Activated T-helper 9 cell treated with anti-CD3 and anti-CD28 coated beads, Interleukin-2, amount 50 U/mL, for 16 hours (primary cell): ENCODE results near the gene CHST15.

ENCODE experiments used
- DNase-seq: peaks from one replicate; pipeline ENCODE4 v3.0.0-alpha.2; 2020; ENCODE audit warnings: low read depth

CHST15 gene

DNA sequence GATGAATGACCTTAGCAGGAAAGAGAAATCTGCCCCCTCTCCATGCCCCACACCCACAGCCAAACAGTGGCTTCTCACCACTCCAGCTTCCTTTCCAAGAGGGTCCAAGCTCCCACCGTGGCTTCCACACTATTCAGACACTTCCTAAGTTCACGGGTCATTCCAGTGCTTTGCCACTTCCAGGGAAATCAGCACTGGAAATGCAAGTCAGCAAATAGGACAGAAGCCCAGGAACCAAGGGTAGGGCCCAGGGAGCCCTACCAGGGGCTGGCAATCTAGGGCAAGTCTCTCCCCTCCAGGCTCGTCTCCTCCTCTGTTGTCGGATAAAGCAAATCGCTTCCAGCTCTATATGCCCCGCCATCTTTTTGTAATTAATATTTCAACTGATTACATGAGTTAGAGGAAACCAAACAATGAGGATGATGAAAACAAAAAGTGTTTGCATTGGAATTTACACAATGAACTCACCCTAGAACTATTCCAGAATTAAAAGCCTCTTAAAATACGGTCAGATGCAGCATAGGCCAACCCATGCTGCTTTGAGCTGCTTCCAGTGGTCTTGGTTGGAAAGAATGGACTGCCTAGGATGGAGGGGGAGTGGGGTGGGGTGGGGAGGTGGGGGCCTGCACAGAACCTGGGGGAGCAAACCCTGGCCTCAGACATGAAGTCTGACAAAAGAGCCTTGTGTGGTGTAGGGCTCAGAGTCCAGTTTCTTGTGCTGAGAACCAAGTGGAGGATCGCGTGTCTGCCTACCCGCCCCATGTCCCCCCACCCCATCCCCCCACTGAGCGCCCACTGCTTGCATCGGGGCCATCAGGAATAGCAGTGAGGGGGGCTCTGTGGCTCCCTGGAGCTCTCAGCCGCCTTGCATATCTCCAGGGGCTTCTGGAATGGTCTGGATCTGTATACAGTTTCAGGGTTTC lies 127.2 kb downstream of the CHST15 start:
- no peak for DNase-seq

DNA sequence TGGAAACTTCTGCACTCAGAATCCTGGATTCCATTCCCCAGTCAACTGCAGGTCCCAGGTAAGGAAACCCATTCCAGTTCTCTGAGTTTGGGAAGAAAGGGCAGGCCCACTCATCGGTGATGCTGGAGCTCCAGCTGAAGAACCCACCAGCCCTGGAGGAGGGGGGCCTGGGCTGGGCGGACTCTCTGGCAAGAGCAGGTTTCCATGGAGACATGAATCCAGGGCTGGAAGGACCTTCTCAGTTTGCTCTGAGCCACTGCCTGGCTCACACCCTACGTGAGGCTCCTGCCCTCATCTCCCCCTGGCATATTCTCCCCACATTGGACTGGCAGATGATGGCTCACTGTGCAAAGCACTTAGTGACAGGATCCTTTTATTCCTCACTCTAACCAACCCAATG lies 128.4 kb downstream of the CHST15 start:
- no peak for DNase-seq

DNA sequence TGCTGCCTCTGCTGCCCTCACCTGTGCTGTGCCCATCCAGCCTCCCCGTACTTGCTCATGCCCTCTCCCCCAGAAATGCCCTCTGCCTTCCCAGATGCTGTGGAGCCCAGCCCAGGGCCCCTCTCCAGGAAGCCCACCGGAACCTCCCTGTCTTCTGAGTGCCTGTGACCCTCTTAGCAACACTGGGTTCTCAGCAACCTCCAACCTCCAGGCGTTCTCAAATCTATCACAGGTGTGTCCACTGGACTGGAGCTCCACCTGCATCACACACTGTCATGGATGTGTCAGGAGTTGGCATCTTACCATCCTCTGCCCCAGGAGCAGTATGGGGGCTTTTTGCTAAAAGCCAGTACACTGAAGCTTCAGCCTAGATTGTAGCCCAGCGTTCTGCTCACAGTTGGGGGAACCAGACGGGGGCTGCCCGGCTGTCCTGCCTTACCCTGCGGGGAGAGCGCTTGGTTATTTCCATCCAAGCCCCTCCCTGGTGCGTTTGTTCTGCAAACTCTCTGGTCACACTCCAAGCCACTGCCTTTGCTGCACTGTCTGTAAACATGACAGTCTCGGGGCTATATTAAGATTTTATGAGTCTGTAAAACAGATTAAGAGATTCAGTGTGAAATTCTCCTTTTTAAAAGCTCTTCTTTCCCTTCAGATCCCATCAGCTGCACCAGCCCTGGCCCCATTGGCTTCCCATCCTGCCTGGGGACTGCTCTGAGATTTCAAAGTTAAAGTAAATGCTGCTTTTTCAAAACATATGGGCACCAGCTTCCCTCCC lies 130.5 kb downstream of the CHST15 start:
- DNase-seq, result no peak

DNA sequence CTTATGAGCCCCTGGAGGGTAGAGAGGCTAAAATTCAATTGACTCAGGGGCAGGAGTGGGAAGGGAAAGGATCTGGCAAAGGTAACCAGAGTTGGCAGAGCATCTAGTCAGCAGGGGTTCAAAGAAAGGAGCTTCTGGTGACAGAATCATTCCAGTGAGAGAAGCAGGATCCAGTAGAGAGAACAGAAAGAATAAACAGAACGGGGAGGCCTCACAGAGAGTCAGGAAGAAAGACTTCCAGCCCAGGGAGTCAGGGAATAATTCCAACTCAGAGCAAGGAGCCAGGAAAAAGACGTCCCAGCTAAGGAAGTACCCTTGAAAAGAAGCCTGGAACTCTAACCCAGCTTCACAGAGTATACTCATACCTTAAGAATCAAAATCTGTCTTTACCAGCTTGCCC lies 135.2 kb downstream of the CHST15 start:
- DNase-seq, result no peak
